Measurements from ENCODE around the gene STRN3. TPM values are rescaled to one million over a fixed set of nuclear protein-coding genes. Genes with fewer than 3 reads are reported as not detected.
"Not testable (repeated sequence)": the region's sequence is repeated elsewhere in the genome, so short reads cannot be mapped to it uniquely, and the experiment has no call there.

The STRN3 gene
- total and polyA plus RNA-seq, 4 donors = 6.8 to 47.5 (median 31.2) TPM

DNA sequence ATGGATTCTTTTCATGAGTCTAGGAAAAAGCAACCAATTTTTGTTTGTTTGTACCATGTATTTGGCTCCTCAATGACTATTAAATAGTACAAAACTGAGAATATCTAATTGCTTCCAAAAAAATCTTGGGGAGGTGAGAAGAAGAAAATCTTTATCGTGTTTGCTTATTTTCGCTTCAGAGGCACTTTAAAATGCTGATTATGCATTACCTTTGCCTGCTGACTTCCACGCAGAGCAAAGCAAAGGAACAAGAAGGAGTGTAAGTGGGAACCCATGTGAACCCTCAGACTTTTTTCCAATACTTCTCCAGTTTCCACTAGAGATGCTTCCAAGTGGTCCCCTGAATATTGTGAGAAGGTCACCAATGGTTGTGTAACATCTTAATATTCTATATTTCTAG lies 43.2 kb upstream of the STRN3 start (continued):
- TF ChIP-seq, protein P1, sequence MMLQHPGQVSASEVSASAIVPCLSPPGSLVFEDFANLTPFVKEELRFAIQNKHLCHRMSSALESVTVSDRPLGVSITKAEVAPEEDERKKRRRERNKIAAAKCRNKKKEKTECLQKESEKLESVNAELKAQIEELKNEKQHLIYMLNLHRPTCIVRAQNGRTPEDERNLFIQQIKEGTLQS (IDR thresholded peaks at IDR 0.05) = no peak
- TF ChIP-seq TAF1 (conservative IDR thresholded peaks at IDR 0.05) (no peak), FOXA1 (IDR thresholded peaks at IDR 0.05) (no peak), SP1 (IDR thresholded peaks at IDR 0.05) (no peak)
- TF ChIP-seq, protein P2, sequence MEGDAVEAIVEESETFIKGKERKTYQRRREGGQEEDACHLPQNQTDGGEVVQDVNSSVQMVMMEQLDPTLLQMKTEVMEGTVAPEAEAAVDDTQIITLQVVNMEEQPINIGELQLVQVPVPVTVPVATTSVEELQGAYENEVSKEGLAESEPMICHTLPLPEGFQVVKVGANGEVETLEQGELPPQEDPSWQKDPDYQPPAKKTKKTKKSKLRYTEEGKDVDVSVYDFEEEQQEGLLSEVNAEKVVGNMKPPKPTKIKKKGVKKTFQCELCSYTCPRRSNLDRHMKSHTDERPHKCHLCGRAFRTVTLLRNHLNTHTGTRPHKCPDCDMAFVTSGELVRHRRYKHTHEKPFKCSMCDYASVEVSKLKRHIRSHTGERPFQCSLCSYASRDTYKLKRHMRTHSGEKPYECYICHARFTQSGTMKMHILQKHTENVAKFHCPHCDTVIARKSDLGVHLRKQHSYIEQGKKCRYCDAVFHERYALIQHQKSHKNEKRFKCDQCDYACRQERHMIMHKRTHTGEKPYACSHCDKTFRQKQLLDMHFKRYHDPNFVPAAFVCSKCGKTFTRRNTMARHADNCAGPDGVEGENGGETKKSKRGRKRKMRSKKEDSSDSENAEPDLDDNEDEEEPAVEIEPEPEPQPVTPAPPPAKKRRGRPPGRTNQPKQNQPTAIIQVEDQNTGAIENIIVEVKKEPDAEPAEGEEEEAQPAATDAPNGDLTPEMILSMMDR (IDR thresholded peaks at IDR 0.05; ENCODE audit: low read depth, low read length, missing input control) = no peak

DNA sequence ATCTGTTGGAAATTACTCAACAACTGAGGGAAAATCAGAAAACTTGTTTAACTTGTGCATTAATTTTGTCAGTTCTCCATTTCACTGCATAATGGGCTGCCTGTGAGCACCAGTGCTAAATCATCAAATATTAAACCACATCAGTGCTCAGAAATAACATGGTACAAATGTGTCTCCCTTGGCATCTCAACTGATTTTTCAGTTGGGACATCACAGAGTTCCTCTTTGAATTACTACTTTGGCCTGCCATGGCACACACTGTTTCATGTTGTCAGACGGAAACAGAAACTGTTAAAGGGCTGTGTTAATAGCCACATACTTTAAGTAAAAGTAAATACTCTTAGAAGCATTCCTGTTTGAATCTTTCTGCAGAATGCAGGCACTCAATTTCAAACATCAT lies 42.1 kb upstream of the STRN3 start:
- no peaks in the 10 kb centered on the region for H3K9me3 ChIP-seq (ENCODE audit: control insufficient read depth in 4 of 4, low read length in 3 of 4)
- H3K27me3 ChIP-seq (ENCODE audit: control insufficient read depth in 4 of 4, insufficient read depth in 4 of 4, low read length in 3 of 4) = no peaks in the 10 kb centered on the region
- 85% methylated on average over 1 of the region's 1 CpG for WGBS
- DNase-seq (ENCODE audit: low spot score) = no peak
- H3K4me1 ChIP-seq (ENCODE audit: control insufficient read depth in 4 of 4, insufficient read depth in 4 of 4, low read length in 3 of 4) = no peaks in the 10 kb centered on the region
- TF ChIP-seq, protein P3, sequence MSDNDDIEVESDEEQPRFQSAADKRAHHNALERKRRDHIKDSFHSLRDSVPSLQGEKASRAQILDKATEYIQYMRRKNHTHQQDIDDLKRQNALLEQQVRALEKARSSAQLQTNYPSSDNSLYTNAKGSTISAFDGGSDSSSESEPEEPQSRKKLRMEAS (IDR thresholded peaks at IDR 0.05) = peak; percentile 14
- TF ChIP-seq, protein P1 (IDR thresholded peaks at IDR 0.05) = no peak
- no peaks in the 10 kb centered on the region for H3K36me3 ChIP-seq (ENCODE audit: control insufficient read depth in 4 of 4, insufficient read depth in 3 of 4, low read depth in 1 of 4, low read length in 3 of 4)
- H3K9ac ChIP-seq (ENCODE audit: low read depth in 1 of 2, low read length in 2 of 2) = no peak overlapping the region
- no peak overlapping the region for H3K27ac ChIP-seq (ENCODE audit: low read depth in 1 of 2, low read length in 2 of 2)
- no peak overlapping the region for H3K4me3 ChIP-seq (ENCODE audit: low read depth in 1 of 3, low read length in 3 of 3)

GRCh38 chr14:31062908-31063307 lies 36.7 kb upstream of the STRN3 start:
- not testable (repeated sequence) for H3K27me3 ChIP-seq (ENCODE audit: control insufficient read depth in 4 of 4, insufficient read depth in 4 of 4, low read length in 3 of 4); H3K9me3 ChIP-seq (ENCODE audit: control insufficient read depth in 4 of 4, low read length in 3 of 4); H3K27ac ChIP-seq (ENCODE audit: low read depth in 1 of 2, low read length in 2 of 2); H3K4me1 ChIP-seq (ENCODE audit: control insufficient read depth in 4 of 4, insufficient read depth in 4 of 4, low read length in 3 of 4); H3K4me3 ChIP-seq (ENCODE audit: low read depth in 1 of 3, low read length in 3 of 3); H3K9ac ChIP-seq (ENCODE audit: low read depth in 1 of 2, low read length in 2 of 2); DNase-seq (ENCODE audit: low spot score); H3K36me3 ChIP-seq (ENCODE audit: control insufficient read depth in 4 of 4, insufficient read depth in 3 of 4, low read depth in 1 of 4, low read length in 3 of 4)
- 92% methylated on average over 8 of the region's 8 CpGs for WGBS

DNA sequence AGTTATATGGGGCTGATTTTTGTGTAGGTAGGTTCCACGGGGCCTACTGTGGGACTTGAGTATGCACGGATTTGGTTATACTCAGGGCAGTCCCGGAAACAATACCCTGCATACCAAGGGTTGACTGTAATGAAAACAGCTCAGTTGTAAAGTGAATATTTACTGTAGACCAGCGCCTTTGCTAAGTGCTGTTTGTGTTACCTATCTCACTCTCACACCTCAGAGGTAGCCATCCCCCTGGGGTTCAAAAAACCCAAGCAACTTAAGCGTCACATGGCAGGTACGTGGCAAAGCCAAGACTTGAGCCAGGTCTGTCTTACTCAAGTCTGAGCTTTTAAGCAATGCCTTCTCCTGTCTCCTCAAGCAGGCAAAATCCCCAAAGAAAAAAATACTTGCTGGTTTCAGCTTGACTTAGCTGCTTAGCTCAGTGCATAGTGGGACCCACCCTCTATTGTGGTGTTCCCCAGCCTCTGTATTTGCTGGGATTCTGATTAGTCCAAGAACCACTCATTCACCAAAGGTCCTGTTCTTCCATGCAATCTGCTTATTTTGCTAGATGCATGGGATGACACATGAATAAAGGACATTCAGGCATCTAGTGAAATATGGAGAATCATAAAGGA lies 34.2 kb upstream of the STRN3 start:
- Histone ChIP-seq H3K27me3 (ENCODE audit: control insufficient read depth in 4 of 4, insufficient read depth in 4 of 4, low read length in 3 of 4) (no peaks in the 10 kb centered on the region), H3K4me1 (ENCODE audit: control insufficient read depth in 4 of 4, insufficient read depth in 4 of 4, low read length in 3 of 4) (peaks cover 0 to 7% (median 5%) of the 10 kb centered on the region in 4 donors), H3K36me3 (ENCODE audit: control insufficient read depth in 4 of 4, insufficient read depth in 3 of 4, low read depth in 1 of 4, low read length in 3 of 4) (no peaks in the 10 kb centered on the region), H3K9me3 (ENCODE audit: control insufficient read depth in 4 of 4, low read length in 3 of 4) (no peaks in the 10 kb centered on the region), H3K4me3 (ENCODE audit: low read depth in 1 of 3, low read length in 3 of 3) (no peak overlapping the region), H3K9ac (ENCODE audit: low read depth in 1 of 2, low read length in 2 of 2) (no peak overlapping the region), H3K27ac (ENCODE audit: low read depth in 1 of 2, low read length in 2 of 2) (no peak overlapping the region)
- no peak for DNase-seq (ENCODE audit: low spot score)
- TF ChIP-seq, protein P3 (IDR thresholded peaks at IDR 0.05) = no peak
- TF ChIP-seq HNF4G (IDR thresholded peaks at IDR 0.05) (no peak), FOXA2 (IDR thresholded peaks at IDR 0.05) (no peak), RAD21 (IDR thresholded peaks at IDR 0.05) (no peak), EGR1 (IDR thresholded peaks at IDR 0.05; ENCODE audit: low read depth in 2 of 2) (no peak), RXRA (IDR thresholded peaks at IDR 0.05) (no peak), NR2F2 (IDR thresholded peaks at IDR 0.05) (no peak), SP1 (IDR thresholded peaks at IDR 0.05) (no peak), YY1 (IDR thresholded peaks at IDR 0.05) (no peak), TAF1 (conservative IDR thresholded peaks at IDR 0.05) (no peak)
- TF ChIP-seq, protein P2 (IDR thresholded peaks at IDR 0.05; ENCODE audit: low read depth, low read length, missing input control) = no peak
- WGBS = 92% methylated on average over 6 of the region's 6 CpGs

Measured in liver (tissue), 9 donors.